ENCODE results near the gene ZNG1A.
"Not testable (repeated sequence)": the region's sequence is repeated elsewhere in the genome, so short reads cannot be mapped to it uniquely, and the experiment has no call there.

Gene ZNG1A

GRCh38 chr9:178970-179383 lies at the start of gene ZNG1A:
ZNG1A (minus strand) TSS chr9:179056; CDS start chr9:178969, 87 bp downstream.
- peak; percentile 23 to 56 (median 23) for DNase-seq (ENCODE audit: low read depth in 2 of 3, low spot score in 2 of 3)

DNA sequence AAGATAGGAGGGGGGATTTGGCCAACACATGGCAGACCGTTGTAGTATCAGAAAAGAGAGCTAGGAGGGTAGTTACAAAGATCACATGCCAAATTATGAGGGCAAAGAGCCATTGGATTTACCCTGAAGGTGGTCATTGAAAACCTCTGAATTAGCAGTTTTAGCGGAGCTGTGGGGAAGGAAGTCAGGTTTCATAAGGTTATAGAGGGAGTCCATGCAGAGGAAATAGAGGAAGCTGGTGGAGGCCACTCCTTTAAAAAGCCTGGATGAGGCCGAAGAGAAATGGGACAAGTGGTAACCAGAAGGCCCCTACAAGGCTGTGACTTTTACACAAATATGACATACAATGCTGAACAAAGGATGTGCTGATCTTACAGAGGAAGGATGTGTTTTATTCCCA lies 49.0 kb upstream of the ZNG1A start:
- DNase-seq (ENCODE audit: low read depth in 2 of 3, low spot score in 2 of 3) = no peak

DNA sequence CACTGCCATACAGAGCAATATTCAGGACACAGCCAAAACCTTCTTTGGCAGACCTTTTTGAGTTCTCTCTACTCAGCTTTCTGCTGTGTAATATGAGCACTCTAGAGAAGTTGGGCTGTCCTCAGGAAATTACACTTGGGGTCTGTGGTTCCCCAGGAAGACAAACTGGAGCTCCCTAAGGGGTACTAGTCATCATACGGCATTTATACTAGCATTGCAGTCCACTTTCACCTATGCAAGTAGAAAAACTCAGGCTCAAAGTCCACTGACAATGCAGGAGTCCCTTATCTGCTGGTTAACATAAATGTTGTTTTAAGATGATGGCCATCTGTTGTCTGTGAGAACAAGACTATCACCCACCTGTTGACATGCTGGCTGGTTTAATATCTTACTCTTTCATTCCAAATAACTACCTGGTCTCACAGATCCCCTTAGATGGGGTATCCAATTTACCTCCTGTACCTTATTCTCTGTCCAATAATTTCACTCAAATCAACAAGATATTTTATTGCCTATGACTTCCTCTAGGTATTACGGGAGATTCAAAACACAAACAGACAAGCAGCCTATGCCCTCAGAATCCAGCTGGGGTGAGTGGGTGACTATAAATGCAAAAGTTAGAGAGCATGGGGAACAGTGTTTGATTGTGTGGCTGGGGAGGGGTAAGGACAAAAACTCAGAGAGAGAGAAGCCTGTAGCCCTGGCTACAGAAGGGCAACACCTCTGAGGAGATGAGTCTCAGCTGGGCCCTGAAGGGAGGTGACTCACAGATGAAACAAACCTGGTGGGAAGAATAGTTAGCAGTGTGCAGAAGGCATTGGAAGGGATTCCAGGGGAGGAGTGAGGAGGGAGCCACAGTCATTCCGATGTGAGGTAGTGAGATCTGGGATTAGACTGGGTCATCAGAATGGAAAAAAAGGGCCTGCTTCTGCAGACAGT lies 46.0 kb upstream of the ZNG1A start:
- DNase-seq (ENCODE audit: low read depth in 2 of 3, low spot score in 2 of 3) = no peak

GRCh38 chr9:224026-224425 lies 45.2 kb upstream of the ZNG1A start:
- DNase-seq (ENCODE audit: low read depth in 2 of 3, low spot score in 2 of 3) = no peak

GRCh38 chr9:223152-223551 lies 44.3 kb upstream of the ZNG1A start:
- DNase-seq (ENCODE audit: low read depth in 2 of 3, low spot score in 2 of 3) = no peak

DNA sequence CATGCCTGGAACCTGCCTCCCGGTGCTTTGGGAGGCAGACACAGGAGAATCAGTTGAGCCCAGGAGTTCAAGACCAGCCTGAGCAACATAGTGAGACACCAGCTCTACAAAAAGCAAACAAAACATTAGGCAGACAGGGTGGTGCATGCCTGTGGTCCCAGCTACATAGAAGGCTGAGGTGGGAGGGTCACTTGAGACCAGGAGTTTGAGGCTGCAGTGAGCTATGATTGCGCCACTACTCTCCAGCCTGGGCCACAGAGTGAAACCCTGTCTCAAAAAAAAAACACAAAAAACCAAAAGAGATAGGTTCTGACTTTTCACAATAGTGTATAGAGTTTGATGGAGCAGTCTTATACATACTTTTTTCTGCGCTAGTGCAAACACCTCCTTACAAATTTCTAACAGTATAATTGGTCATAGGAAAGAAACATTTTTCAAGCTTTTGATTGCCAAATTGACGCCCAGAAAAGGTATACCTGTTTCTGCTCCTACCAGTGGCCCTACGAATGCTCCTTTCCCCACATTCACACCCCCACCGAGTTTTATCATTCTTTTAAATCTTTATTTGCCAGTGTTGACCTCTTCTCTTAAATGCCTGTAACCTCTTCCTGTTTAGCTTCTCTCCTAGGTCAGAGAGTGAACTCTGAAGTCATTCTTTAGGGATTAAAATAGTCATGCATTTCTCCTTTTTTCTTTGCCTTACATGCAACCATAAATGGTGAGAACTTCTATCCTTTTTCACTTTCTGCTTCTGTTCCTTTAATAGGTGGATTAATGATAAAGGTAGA lies 43.3 kb upstream of the ZNG1A start:
- DNase-seq (ENCODE audit: low read depth in 2 of 3, low spot score in 2 of 3) = no peak

GRCh38 chr9:219670-220365 lies 41.0 kb upstream of the ZNG1A start:
- no peak for DNase-seq (ENCODE audit: low read depth in 2 of 3, low spot score in 2 of 3)

GRCh38 chr9:219036-219435 lies 40.2 kb upstream of the ZNG1A start:
- not testable (repeated sequence) for DNase-seq (ENCODE audit: low read depth in 2 of 3, low spot score in 2 of 3)

DNA sequence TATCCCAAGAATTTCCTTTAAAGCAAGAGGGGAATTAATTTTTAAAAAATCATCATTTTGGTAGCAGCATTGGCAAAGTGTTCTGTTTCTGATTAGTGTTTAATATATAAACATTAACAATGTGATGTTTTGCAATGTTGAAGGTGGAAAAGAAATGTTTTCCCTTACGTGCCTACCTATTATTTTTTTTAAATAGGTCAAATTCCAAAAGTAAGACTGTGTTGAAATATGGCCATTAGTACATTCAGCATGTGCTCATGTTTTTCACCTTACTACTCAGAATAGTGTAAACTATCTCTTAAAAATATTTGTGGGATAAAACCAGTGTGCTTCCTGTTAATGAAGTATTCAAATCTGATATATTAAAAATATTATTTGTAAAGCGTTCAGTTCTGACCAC lies 39.1 kb upstream of the ZNG1A start:
- DNase-seq (ENCODE audit: low read depth in 2 of 3, low spot score in 2 of 3) = no peak

DNA sequence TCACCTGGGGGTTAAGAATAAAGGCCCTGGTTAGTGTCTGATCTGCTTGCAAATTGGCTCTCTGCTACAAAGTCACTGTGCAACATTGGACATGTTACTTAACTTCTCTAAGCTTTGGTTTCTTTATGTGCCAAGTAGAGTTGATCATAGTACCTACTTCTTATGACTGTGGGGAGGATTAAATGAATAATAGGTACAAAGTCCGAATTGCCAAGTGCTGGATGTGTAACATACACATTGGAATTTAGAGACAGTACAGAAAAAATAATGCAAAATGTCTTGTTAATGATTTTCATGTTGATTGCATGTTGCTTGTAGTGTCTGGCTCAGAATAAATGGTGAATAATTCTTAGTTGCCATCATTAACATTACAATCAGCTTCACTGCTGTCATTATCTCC lies 38.0 kb upstream of the ZNG1A start:
- no peak for DNase-seq (ENCODE audit: low read depth in 2 of 3, low spot score in 2 of 3)

GRCh38 chr9:215631-216155 lies 36.8 kb upstream of the ZNG1A start:
- DNase-seq (ENCODE audit: low read depth in 2 of 3, low spot score in 2 of 3) = no peak

DNA sequence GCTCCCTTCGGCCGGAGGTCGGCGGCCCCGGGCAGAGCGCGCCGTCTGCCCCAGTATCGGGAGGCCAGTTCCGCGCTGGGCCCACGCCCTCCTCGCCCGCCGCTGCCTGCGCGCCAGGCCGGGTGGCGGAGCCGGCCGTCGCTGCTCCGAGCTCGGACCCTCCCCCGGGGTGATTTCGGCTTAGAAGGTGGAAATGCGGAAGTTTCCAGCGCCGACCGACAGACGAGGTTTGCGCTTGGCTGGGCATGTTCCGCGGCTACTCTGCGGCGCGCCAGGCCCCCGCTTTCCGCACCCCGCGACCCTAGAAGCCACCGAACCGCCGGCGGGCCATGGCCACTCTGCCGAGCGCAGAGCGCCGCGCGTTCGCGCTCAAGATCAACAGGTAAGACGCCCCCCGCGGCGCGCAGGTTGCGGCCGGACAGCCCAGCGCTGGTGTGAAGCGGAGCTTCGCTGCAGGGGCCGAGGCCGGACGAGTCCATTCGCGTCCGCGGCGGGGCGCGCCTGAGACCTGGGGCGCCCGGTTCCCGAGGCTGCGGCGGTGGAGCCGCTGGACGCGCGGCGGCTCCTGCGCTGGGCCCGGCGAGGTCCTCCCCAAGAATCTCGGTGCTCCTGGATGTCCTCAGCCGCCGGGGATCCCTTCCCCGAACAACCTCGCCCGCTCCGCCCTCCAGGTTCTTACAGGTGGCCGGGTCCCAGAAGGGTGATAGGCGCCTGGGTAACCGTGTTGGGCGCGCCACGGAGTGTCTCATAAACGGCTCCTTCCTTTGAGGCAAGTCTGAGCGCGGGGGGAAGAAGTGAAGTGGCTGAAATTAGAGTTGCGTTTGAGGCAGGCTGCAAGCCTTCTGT lies 36.0 kb upstream of the ZNG1A start, which contains the start of gene DOCK8:
Gene DOCK8 (plus strand): TSS at position 218 of the 846 bp plus-strand sequence. CDS start 112 bp downstream, at position 330.
- DNase-seq (ENCODE audit: low read depth in 2 of 3, low spot score in 2 of 3) = peak; percentile 25 to 35 (median 34)

- DNase-seq (ENCODE audit: low read depth in 2 of 3, low spot score in 2 of 3) = no peak
These were observed 35.4 kb upstream of the ZNG1A start for GRCh38 chr9:214351-214647.

GRCh38 chr9:213901-214300 lies 35.0 kb upstream of the ZNG1A start:
- DNase-seq (ENCODE audit: low read depth in 2 of 3, low spot score in 2 of 3) = not testable (repeated sequence)

- no peak for DNase-seq (ENCODE audit: low read depth in 2 of 3, low spot score in 2 of 3)
These were observed 33.4 kb upstream of the ZNG1A start for GRCh38 chr9:212297-212696.

GRCh38 chr9:211557-211956 lies 32.7 kb upstream of the ZNG1A start:
- no peak for DNase-seq (ENCODE audit: low read depth in 2 of 3, low spot score in 2 of 3)

DNA sequence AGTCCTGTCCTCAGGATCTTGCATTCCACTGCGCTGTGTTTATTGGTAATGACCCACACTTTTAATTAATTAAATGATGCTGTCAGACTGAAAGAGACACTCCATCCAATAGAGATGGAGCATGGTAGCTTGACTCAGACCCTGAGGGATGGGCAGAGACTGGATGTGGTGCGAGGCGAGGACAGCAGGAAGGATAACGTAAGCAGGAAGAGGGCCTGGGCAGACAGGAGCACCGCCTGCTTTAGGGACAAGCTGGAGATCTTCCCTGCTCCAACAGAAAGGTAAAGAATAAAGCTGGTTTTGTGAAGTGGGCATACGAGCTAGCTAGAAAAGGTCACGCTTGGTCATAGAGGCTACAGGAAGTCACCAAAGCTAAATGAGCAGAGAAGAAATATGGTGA lies 32.2 kb upstream of the ZNG1A start:
- DNase-seq (ENCODE audit: low read depth in 2 of 3, low spot score in 2 of 3) = no peak

- DNase-seq (ENCODE audit: low read depth in 2 of 3, low spot score in 2 of 3) = no peak
These were observed 30.4 kb upstream of the ZNG1A start for GRCh38 chr9:209143-209758.

DNA sequence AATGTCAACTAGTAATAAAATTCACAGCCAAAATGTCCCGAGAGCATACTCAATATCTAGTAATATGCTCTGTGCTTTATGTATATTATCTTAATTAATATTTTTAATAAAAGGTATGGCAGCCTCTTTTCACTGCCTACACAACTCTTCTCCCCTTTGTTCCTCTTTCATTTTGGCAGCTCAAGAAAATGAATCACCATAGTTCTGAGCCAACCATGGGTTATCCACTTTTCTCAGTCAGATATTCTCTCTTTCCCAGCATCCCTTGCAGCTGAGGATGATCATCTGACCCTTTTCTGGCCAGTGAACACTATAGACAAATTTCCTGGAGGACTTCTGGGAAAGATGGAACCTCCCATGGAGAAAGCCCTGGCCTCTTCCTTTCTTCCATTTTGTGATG lies 27.6 kb upstream of the ZNG1A start:
- no peak for DNase-seq (ENCODE audit: low read depth in 2 of 3, low spot score in 2 of 3)

DNA sequence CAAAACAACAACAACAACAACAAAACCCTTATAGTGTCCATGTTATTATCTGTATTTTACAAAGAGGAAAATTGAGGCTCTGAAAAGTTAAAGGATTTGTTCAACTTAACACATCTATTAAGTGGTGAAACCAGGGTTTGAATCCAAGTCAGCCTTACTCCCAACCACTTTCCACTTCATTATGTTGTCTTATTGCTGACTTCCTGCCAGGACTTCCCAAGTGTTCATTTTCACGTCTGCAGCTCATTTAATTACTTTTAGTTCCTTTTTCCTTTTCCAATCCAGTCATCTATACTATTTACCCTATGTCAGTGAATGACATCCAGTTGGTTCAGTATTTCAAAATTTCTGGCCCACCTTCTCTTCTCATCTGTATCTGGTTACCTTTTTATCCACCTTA lies 20.7 kb upstream of the ZNG1A start:
- DNase-seq (ENCODE audit: low read depth in 2 of 3, low spot score in 2 of 3) = not testable (repeated sequence)
